ENCODE results near the gene RHBDF2. TPM values are rescaled to one million over a fixed set of nuclear protein-coding genes. Genes with fewer than 3 reads are reported as not detected.
A peak's percentile ranks its signal among the peaks of the same experiment; 100 is the strongest.

RHBDF2 gene
- total RNA-seq, 1 experiment from 2014 or later: 33.4 TPM

GRCh38 chr17:76458580-76459490 lies 42.4 kb downstream of the RHBDF2 start:
- ChIA-PET CTCF (interaction anchor here (0.6 to 4.8 kb wide), 27 partner anchors 8 to 318 kb away, joined by 3 to 72 read pairs (median 4); partner anchors contain the start of genes AANAT and RHBDF2), POLR2A (interaction anchor here (0.5 to 1.5 kb wide), 10 partner anchors 17 to 195 kb away, joined by 3 to 8 read pairs (median 3); no protein-coding TSS in a partner anchor)
- no peak overlapping the region for H3K27ac Mint-ChIP-seq (ENCODE audit: low read depth, unreplicated experiment)
- no peaks in the 10 kb centered on the region for H3K9me3 Mint-ChIP-seq (ENCODE audit: unreplicated experiment)
- DNase-seq (ENCODE audit: unreplicated experiment): peak; percentile 72
- no peaks in the 10 kb centered on the region for H3K27me3 Mint-ChIP-seq (ENCODE audit: insufficient read depth, unreplicated experiment)
- H3K36me3 Mint-ChIP-seq (ENCODE audit: insufficient read depth, unreplicated experiment): no peaks in the 10 kb centered on the region
- intact Hi-C loops (cut with micrococcal nuclease): loop anchor here (1.0 kb wide), 1 partner anchor 51 kb away; no protein-coding TSS in a partner anchor
- peak; percentile 60 for TF ChIP-seq CTCF (IDR thresholded peaks at IDR 0.05; ENCODE audit: unreplicated experiment)
- no peaks in the 10 kb centered on the region for H3K4me1 Mint-ChIP-seq (ENCODE audit: insufficient read depth, unreplicated experiment)
- no peak overlapping the region for H3K4me3 Mint-ChIP-seq (ENCODE audit: unreplicated experiment)
- no TSS peak for BruUV-seq (replicated peaks)

GRCh38 chr17:76453431-76453743 lies 47.8 kb downstream of the RHBDF2 start:
- no TSS peak for BruUV-seq (replicated peaks)
- ChIA-PET POLR2A (interaction anchor here (0.7 to 3.1 kb wide), 5 partner anchors 46 to 132 kb away, joined by 3 to 15 read pairs (median 4); partner anchors contain the start of gene ST6GALNAC2), CTCF (interaction anchor here (0.5 to 1.6 kb wide), 5 partner anchors 13 to 160 kb away, joined by 3 to 5 read pairs (median 4); partner anchors contain the start of gene SPHK1)
- no peaks in the 10 kb centered on the region for H3K27me3 Mint-ChIP-seq (ENCODE audit: insufficient read depth, unreplicated experiment)
- no peak for TF ChIP-seq CTCF (IDR thresholded peaks at IDR 0.05; ENCODE audit: unreplicated experiment)
- intact Hi-C loops (cut with micrococcal nuclease): no loop called here
- H3K27ac Mint-ChIP-seq (ENCODE audit: low read depth, unreplicated experiment): peak overlapping the region; percentile 11
- H3K4me3 Mint-ChIP-seq (ENCODE audit: unreplicated experiment): no peak overlapping the region
- H3K36me3 Mint-ChIP-seq (ENCODE audit: insufficient read depth, unreplicated experiment): peaks cover 6% of the 10 kb centered on the region
- H3K9me3 Mint-ChIP-seq (ENCODE audit: unreplicated experiment): no peaks in the 10 kb centered on the region
- DNase-seq (ENCODE audit: unreplicated experiment): no peak
- peaks cover 7% of the 10 kb centered on the region for H3K4me1 Mint-ChIP-seq (ENCODE audit: insufficient read depth, unreplicated experiment)

GRCh38 chr17:76452660-76453430 lies 48.4 kb downstream of the RHBDF2 start, which contains the start of gene UBE2O:
UBE2O (minus strand) TSS chr17:76453152; CDS start chr17:76453141, 11 bp downstream.
- CTCF ChIA-PET: interaction anchor here (0.6 to 1.6 kb wide), 5 partner anchors 13 to 325 kb away, joined by 3 to 5 read pairs (median 4); partner anchors contain the start of gene SPHK1
- peak within 1 kb of the TSS; percentile 11 for H3K27ac Mint-ChIP-seq (ENCODE audit: low read depth, unreplicated experiment)

More at GRCh38 chr17:76452660-76453430, 48.4 kb downstream of the RHBDF2 start, which contains the start of gene UBE2O:
- BruUV-seq (replicated peaks): no TSS peak
- DNase-seq (ENCODE audit: unreplicated experiment): peak; percentile 80
- H3K36me3 Mint-ChIP-seq (ENCODE audit: insufficient read depth, unreplicated experiment): peaks cover 6% of the 10 kb centered on the region
- H3K9me3 Mint-ChIP-seq (ENCODE audit: unreplicated experiment): no peaks in the 10 kb centered on the region
- peak within 1 kb of the TSS; percentile 76 for H3K4me3 Mint-ChIP-seq (ENCODE audit: unreplicated experiment)
- no peaks in the 10 kb centered on the region for H3K27me3 Mint-ChIP-seq (ENCODE audit: insufficient read depth, unreplicated experiment)
- peaks cover 13% of the 10 kb centered on the region for H3K4me1 Mint-ChIP-seq (ENCODE audit: insufficient read depth, unreplicated experiment)
- TF ChIP-seq CTCF (IDR thresholded peaks at IDR 0.05; ENCODE audit: unreplicated experiment): no peak
- POLR2A ChIA-PET: interaction anchor here (0.6 to 3.1 kb wide), 9 partner anchors 33 to 216 kb away, joined by 3 to 15 read pairs (median 3); partner anchors contain the start of gene ST6GALNAC2
- intact Hi-C loops (cut with micrococcal nuclease): no loop called here
